ENCODE measurements around the gene APOA1. TPM values are rescaled to one million over a fixed set of nuclear protein-coding genes. Genes with fewer than 3 reads are reported as not detected.
A peak's percentile ranks its signal among the peaks of the same experiment; 100 is the strongest.

APOA1 gene
- total RNA-seq, 1 experiment from 2014 or later, result not detected

- POLR2A ChIA-PET (ENCODE audit: unreplicated experiment), result interaction anchor here (0.5 kb wide), 1 partner anchor 308 kb away, joined by 3 read pairs; the partner anchor contains the start of gene SIK3
- H4K20me1 ChIP-seq (ENCODE audit: insufficient read depth), result no peaks in the 10 kb centered on the region
- no peak overlapping the region for H2AFZ ChIP-seq
- peaks cover 10% of the 10 kb centered on the region for H3K36me3 ChIP-seq (ENCODE audit: low read depth)
- TF ChIP-seq EZH2 (IDR thresholded peaks at IDR 0.05; ENCODE audit: low read depth), result no peak
- TF ChIP-seq, protein P1, sequence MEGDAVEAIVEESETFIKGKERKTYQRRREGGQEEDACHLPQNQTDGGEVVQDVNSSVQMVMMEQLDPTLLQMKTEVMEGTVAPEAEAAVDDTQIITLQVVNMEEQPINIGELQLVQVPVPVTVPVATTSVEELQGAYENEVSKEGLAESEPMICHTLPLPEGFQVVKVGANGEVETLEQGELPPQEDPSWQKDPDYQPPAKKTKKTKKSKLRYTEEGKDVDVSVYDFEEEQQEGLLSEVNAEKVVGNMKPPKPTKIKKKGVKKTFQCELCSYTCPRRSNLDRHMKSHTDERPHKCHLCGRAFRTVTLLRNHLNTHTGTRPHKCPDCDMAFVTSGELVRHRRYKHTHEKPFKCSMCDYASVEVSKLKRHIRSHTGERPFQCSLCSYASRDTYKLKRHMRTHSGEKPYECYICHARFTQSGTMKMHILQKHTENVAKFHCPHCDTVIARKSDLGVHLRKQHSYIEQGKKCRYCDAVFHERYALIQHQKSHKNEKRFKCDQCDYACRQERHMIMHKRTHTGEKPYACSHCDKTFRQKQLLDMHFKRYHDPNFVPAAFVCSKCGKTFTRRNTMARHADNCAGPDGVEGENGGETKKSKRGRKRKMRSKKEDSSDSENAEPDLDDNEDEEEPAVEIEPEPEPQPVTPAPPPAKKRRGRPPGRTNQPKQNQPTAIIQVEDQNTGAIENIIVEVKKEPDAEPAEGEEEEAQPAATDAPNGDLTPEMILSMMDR (conservative IDR thresholded peaks at IDR 0.05), result no peak
- H3K4me2 ChIP-seq, result no peak overlapping the region
- H3K9me3 ChIP-seq (ENCODE audit: insufficient read depth, low read depth), result no peaks in the 10 kb centered on the region
- no TSS peak for BruUV-seq (replicated peaks)
- no peak overlapping the region for H3K4me3 ChIP-seq
- no peak overlapping the region for H3K27ac ChIP-seq
- no peaks in the 10 kb centered on the region for H3K27me3 ChIP-seq (ENCODE audit: insufficient read depth, low read depth)
- peaks cover 5% of the 10 kb centered on the region for H3F3A ChIP-seq (ENCODE audit: insufficient read depth, low read depth)
- intact Hi-C loops (cut with micrococcal nuclease; ENCODE audit: unreplicated experiment), result loop anchor here (1.0 to 2.0 kb wide), 2 partner anchors 308 to 316 kb away; partner anchors contain the start of gene SIK3
- peaks cover 20% of the 10 kb centered on the region for H3K4me1 ChIP-seq (replicated peaks; ENCODE audit: insufficient read depth)
- no peaks in the 10 kb centered on the region for H3K9me2 ChIP-seq (ENCODE audit: insufficient read depth)
- CTCF ChIA-PET, result interaction anchor here (0.5 to 2.0 kb wide), 6 partner anchors 21 to 730 kb away, joined by 3 to 16 read pairs (median 6); no protein-coding TSS in a partner anchor
- H3K79me2 ChIP-seq (ENCODE audit: low read depth), result peaks cover 21% of the 10 kb centered on the region
- no peak for DNase-seq
Observed at GRCh38 chr11:116790167-116791001, 47.0 kb downstream of the APOA1 start.

- Histone ChIP-seq H3K9me2 (ENCODE audit: insufficient read depth) (no peaks in the 10 kb centered on the region), H3K27me3 (ENCODE audit: insufficient read depth, low read depth) (no peaks in the 10 kb centered on the region), H3K79me2 (ENCODE audit: low read depth) (peaks cover 21% of the 10 kb centered on the region), H3F3A (ENCODE audit: insufficient read depth, low read depth) (peaks cover 5% of the 10 kb centered on the region), H2AFZ (no peak overlapping the region), H3K9me3 (ENCODE audit: insufficient read depth, low read depth) (no peaks in the 10 kb centered on the region), H4K20me1 (ENCODE audit: insufficient read depth) (no peaks in the 10 kb centered on the region), H3K27ac (no peak overlapping the region), H3K4me3 (no peak overlapping the region), H3K4me2 (peak overlapping the region; percentile 91; the same call in 1 of the 2 replicates), H3K36me3 (ENCODE audit: low read depth) (peaks cover 24% of the 10 kb centered on the region), H3K4me1 (replicated peaks; ENCODE audit: insufficient read depth) (peaks cover 20% of the 10 kb centered on the region)
- no TSS peak for BruUV-seq (replicated peaks)
- POLR2A ChIA-PET (ENCODE audit: unreplicated experiment), result no interaction called here
- DNase-seq, result no peak
- CTCF ChIA-PET, result interaction anchor here (0.6 kb wide), 1 partner anchor 42 kb away, joined by 5 read pairs; no protein-coding TSS in a partner anchor
- intact Hi-C loops (cut with micrococcal nuclease; ENCODE audit: unreplicated experiment), result loop anchor here (5.0 kb wide), 2 partner anchors 48 to 443 kb away; partner anchors contain the start of genes APOA1, PCSK7 and RNF214
- TF ChIP-seq, protein P1 (conservative IDR thresholded peaks at IDR 0.05), result no peak
- TF ChIP-seq EZH2 (IDR thresholded peaks at IDR 0.05; ENCODE audit: low read depth), result no peak
Observed at GRCh38 chr11:116788975-116789374, 48.4 kb downstream of the APOA1 start.

DNA sequence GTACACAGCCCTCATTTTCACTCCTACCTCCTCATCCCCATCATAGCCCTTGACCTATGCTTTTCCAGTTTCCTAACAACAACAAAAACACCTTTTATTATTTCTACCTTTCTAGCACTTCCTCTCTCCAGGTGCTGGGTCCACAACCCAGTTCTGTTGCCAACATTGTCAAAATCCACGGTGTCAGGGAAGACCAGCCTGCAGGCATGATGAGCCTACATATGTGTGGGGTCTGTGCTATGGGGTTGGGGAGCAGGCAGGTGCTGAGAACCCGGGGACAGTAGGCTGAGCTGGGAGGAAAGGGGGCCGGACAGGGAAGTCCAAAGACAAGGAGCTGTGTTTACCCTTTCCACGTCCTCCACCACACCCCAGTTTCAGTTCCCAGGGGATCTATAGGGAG, 48.9 kb downstream of the APOA1 start:
- peak overlapping the region; percentile 95 for H2AFZ ChIP-seq
- H3F3A ChIP-seq (ENCODE audit: insufficient read depth, low read depth), result peaks cover 5% of the 10 kb centered on the region
- peaks cover 20% of the 10 kb centered on the region for H3K4me1 ChIP-seq (replicated peaks; ENCODE audit: insufficient read depth)
- DNase-seq, result no peak
- intact Hi-C loops (cut with micrococcal nuclease; ENCODE audit: unreplicated experiment), result loop anchor here (5.0 kb wide), 2 partner anchors 49 to 444 kb away; partner anchors contain the start of genes APOA1, PCSK7 and RNF214
- H3K4me2 ChIP-seq, result peak overlapping the region; percentile 91
- no peaks in the 10 kb centered on the region for H3K9me3 ChIP-seq (ENCODE audit: insufficient read depth, low read depth)
- peaks cover 21% of the 10 kb centered on the region for H3K79me2 ChIP-seq (ENCODE audit: low read depth)
- no TSS peak for BruUV-seq (replicated peaks)
- TF ChIP-seq EZH2 (IDR thresholded peaks at IDR 0.05; ENCODE audit: low read depth), result no peak
- TF ChIP-seq, protein P1 (conservative IDR thresholded peaks at IDR 0.05), result no peak
- H3K4me3 ChIP-seq, result peak overlapping the region; percentile 76
- H4K20me1 ChIP-seq (ENCODE audit: insufficient read depth), result no peaks in the 10 kb centered on the region
- H3K9me2 ChIP-seq (ENCODE audit: insufficient read depth), result no peaks in the 10 kb centered on the region
- no peaks in the 10 kb centered on the region for H3K27me3 ChIP-seq (ENCODE audit: insufficient read depth, low read depth)
- ChIA-PET POLR2A (ENCODE audit: unreplicated experiment) (no interaction called here), CTCF (interaction anchor here (0.6 kb wide), 1 partner anchor 41 kb away, joined by 5 read pairs; no protein-coding TSS in a partner anchor)
- H3K27ac ChIP-seq, result no peak overlapping the region
- H3K36me3 ChIP-seq (ENCODE audit: low read depth), result peaks cover 28% of the 10 kb centered on the region

Data from PC-9 (cell line).